ENCODE results near the gene FNIP1. TPM values are rescaled to one million over a fixed set of nuclear protein-coding genes. Genes with fewer than 3 reads are reported as not detected.
"Not testable (repeated sequence)": the region's sequence is repeated elsewhere in the genome, so short reads cannot be mapped to it uniquely, and the experiment has no call there.

The FNIP1 gene
- total RNA-seq, 1 donor from 2014 or later = 17.5 TPM

- intact Hi-C loops (cut with micrococcal nuclease) = loop anchor here (10.0 kb wide), 1 partner anchor 1424 kb away; the partner anchor contains the start of gene HSPA4
- H3K27ac Mint-ChIP-seq = no peak overlapping the region
- no peaks in the 10 kb centered on the region for H3K9me3 Mint-ChIP-seq
- H3K4me1 Mint-ChIP-seq = peaks cover 27% of the 10 kb centered on the region
- H3K27me3 Mint-ChIP-seq = peaks cover 3% of the 10 kb centered on the region
- H3K4me3 Mint-ChIP-seq = no peak overlapping the region
- DNase-seq = no peak
- peaks cover 17% of the 10 kb centered on the region for H3K36me3 Mint-ChIP-seq (ENCODE audit: low read depth)
These were observed 166.4 kb downstream of the FNIP1 start for GRCh38 chr5:131630208-131630962.

- peak overlapping the region; percentile 0 for H3K27ac Mint-ChIP-seq
- H3K36me3 Mint-ChIP-seq (ENCODE audit: low read depth) = peaks cover 19% of the 10 kb centered on the region
- intact Hi-C loops (cut with micrococcal nuclease) = no loop called here
- H3K4me1 Mint-ChIP-seq = peaks cover 29% of the 10 kb centered on the region
- no peaks in the 10 kb centered on the region for H3K9me3 Mint-ChIP-seq
- DNase-seq = no peak
- no peaks in the 10 kb centered on the region for H3K27me3 Mint-ChIP-seq
- H3K4me3 Mint-ChIP-seq = peak overlapping the region; percentile 2
These were observed 167.8 kb downstream of the FNIP1 start for GRCh38 chr5:131628990-131629389.

GRCh38 chr5:131627207-131627865 is 169.5 kb downstream of the FNIP1 start:
- H3K4me3 Mint-ChIP-seq = no peak overlapping the region
- no peaks in the 10 kb centered on the region for H3K27me3 Mint-ChIP-seq
- H3K36me3 Mint-ChIP-seq (ENCODE audit: low read depth) = peaks cover 26% of the 10 kb centered on the region
- intact Hi-C loops (cut with micrococcal nuclease) = no loop called here
- H3K27ac Mint-ChIP-seq = no peak overlapping the region
- H3K9me3 Mint-ChIP-seq = no peaks in the 10 kb centered on the region
- no peak for DNase-seq
- H3K4me1 Mint-ChIP-seq = peaks cover 35% of the 10 kb centered on the region

GRCh38 chr5:131622633-131623032 is 174.2 kb downstream of the FNIP1 start:
- no peak overlapping the region for H3K27ac Mint-ChIP-seq
- H3K27me3 Mint-ChIP-seq = no peaks in the 10 kb centered on the region
- H3K9me3 Mint-ChIP-seq = no peaks in the 10 kb centered on the region
- no peak overlapping the region for H3K4me3 Mint-ChIP-seq
- peaks cover 29% of the 10 kb centered on the region for H3K36me3 Mint-ChIP-seq (ENCODE audit: low read depth)
- peak; percentile 24 for DNase-seq
- intact Hi-C loops (cut with micrococcal nuclease) = no loop called here
- H3K4me1 Mint-ChIP-seq = peaks cover 26% of the 10 kb centered on the region

GRCh38 chr5:131621164-131621563 is 175.7 kb downstream of the FNIP1 start:
- H3K4me3 Mint-ChIP-seq; intact Hi-C loops (cut with micrococcal nuclease); H3K9me3 Mint-ChIP-seq; H3K27ac Mint-ChIP-seq; H3K27me3 Mint-ChIP-seq: not testable (repeated sequence)
- peaks cover 29% of the 10 kb centered on the region for H3K4me1 Mint-ChIP-seq
- DNase-seq = peak; percentile 34
- H3K36me3 Mint-ChIP-seq (ENCODE audit: low read depth) = peaks cover 34% of the 10 kb centered on the region

GRCh38 chr5:131619102-131619501 is 177.7 kb downstream of the FNIP1 start:
- Mint-ChIP-seq H3K4me3 (no peak overlapping the region), H3K36me3 (ENCODE audit: low read depth) (peaks cover 39% of the 10 kb centered on the region), H3K9me3 (no peaks in the 10 kb centered on the region), H3K27ac (no peak overlapping the region), H3K4me1 (peaks cover 29% of the 10 kb centered on the region), H3K27me3 (no peaks in the 10 kb centered on the region)
- intact Hi-C loops (cut with micrococcal nuclease) = no loop called here
- peak; percentile 48 for DNase-seq

GRCh38 chr5:131617140-131617822 is 179.5 kb downstream of the FNIP1 start:
- Mint-ChIP-seq H3K27ac (peak overlapping the region; percentile 31), H3K27me3 (no peaks in the 10 kb centered on the region), H3K9me3 (no peaks in the 10 kb centered on the region), H3K4me1 (peaks cover 21% of the 10 kb centered on the region), H3K36me3 (ENCODE audit: low read depth) (peaks cover 36% of the 10 kb centered on the region), H3K4me3 (no peak overlapping the region)
- peak; percentile 34 for DNase-seq
- intact Hi-C loops (cut with micrococcal nuclease) = no loop called here

- no peak overlapping the region for H3K4me3 Mint-ChIP-seq
- H3K9me3 Mint-ChIP-seq = no peaks in the 10 kb centered on the region
- peaks cover 32% of the 10 kb centered on the region for H3K36me3 Mint-ChIP-seq (ENCODE audit: low read depth)
- H3K27ac Mint-ChIP-seq = no peak overlapping the region
- peaks cover 25% of the 10 kb centered on the region for H3K4me1 Mint-ChIP-seq
- intact Hi-C loops (cut with micrococcal nuclease) = no loop called here
- H3K27me3 Mint-ChIP-seq = no peaks in the 10 kb centered on the region
- peak; percentile 18 for DNase-seq
These were observed 180.9 kb downstream of the FNIP1 start for GRCh38 chr5:131615957-131616356.

- DNase-seq = no peak
- Mint-ChIP-seq H3K4me3 (no peak overlapping the region), H3K4me1 (peaks cover 27% of the 10 kb centered on the region), H3K9me3 (no peaks in the 10 kb centered on the region), H3K36me3 (ENCODE audit: low read depth) (peaks cover 33% of the 10 kb centered on the region), H3K27ac (no peak overlapping the region), H3K27me3 (no peaks in the 10 kb centered on the region)
- intact Hi-C loops (cut with micrococcal nuclease) = no loop called here
These were observed 183.4 kb downstream of the FNIP1 start for GRCh38 chr5:131613423-131613822.

- no peak for DNase-seq
- H3K4me1 Mint-ChIP-seq = peaks cover 29% of the 10 kb centered on the region
- no peak overlapping the region for H3K4me3 Mint-ChIP-seq
- H3K27me3 Mint-ChIP-seq = no peaks in the 10 kb centered on the region
- H3K36me3 Mint-ChIP-seq (ENCODE audit: low read depth) = peaks cover 25% of the 10 kb centered on the region
- no peak overlapping the region for H3K27ac Mint-ChIP-seq
- intact Hi-C loops (cut with micrococcal nuclease) = no loop called here
- H3K9me3 Mint-ChIP-seq = no peaks in the 10 kb centered on the region
These were observed 185.8 kb downstream of the FNIP1 start for GRCh38 chr5:131611064-131611381.

GRCh38 chr5:131610198-131611063 is 186.4 kb downstream of the FNIP1 start:
- Mint-ChIP-seq H3K27ac (no peak overlapping the region), H3K27me3 (no peaks in the 10 kb centered on the region), H3K9me3 (no peaks in the 10 kb centered on the region), H3K4me3 (no peak overlapping the region), H3K4me1 (peaks cover 27% of the 10 kb centered on the region), H3K36me3 (ENCODE audit: low read depth) (peaks cover 22% of the 10 kb centered on the region)
- intact Hi-C loops (cut with micrococcal nuclease) = no loop called here
- DNase-seq = peak; percentile 49

GRCh38 chr5:131609774-131610173 is 187.0 kb downstream of the FNIP1 start:
- Mint-ChIP-seq H3K4me3 (no peak overlapping the region), H3K27ac (no peak overlapping the region), H3K9me3 (no peaks in the 10 kb centered on the region), H3K36me3 (ENCODE audit: low read depth) (peaks cover 18% of the 10 kb centered on the region), H3K4me1 (peaks cover 31% of the 10 kb centered on the region), H3K27me3 (no peaks in the 10 kb centered on the region)
- peak; percentile 37 for DNase-seq
- intact Hi-C loops (cut with micrococcal nuclease) = no loop called here

- intact Hi-C loops (cut with micrococcal nuclease) = no loop called here
- no peaks in the 10 kb centered on the region for H3K9me3 Mint-ChIP-seq
- H3K27me3 Mint-ChIP-seq = no peaks in the 10 kb centered on the region
- peaks cover 12% of the 10 kb centered on the region for H3K36me3 Mint-ChIP-seq (ENCODE audit: low read depth)
- peak; percentile 50 for DNase-seq
- no peak overlapping the region for H3K27ac Mint-ChIP-seq
- H3K4me1 Mint-ChIP-seq = peaks cover 32% of the 10 kb centered on the region
- no peak overlapping the region for H3K4me3 Mint-ChIP-seq
These were observed 188.2 kb downstream of the FNIP1 start for GRCh38 chr5:131608597-131608996.

Measured in activated CD4-positive, alpha-beta T cell treated with anti-CD3 and anti-CD28 coated beads, Interleukin-2, amount 10 ng/mL, durations not matched to agents 24 days and 14 days (primary cell).